Nephron progenitor cell (in vitro differentiated cells): ENCODE results near the gene LIMS2.

ENCODE experiments used
- DNase-seq: peaks from one replicate; pipeline ENCODE4 v3.0.0; 2021
- H3K27ac Mint-ChIP-seq: 2 replicates; pipeline ENCODE4 v1.8.0; 2021; ENCODE audit warnings: mild to moderate bottlenecking, moderate library complexity, mixed read lengths
- H3K27me3 Mint-ChIP-seq: 2 replicates; pipeline ENCODE4 v1.8.0; 2021; ENCODE audit warnings: mild to moderate bottlenecking, low read depth, mixed read lengths; ENCODE audit not compliant: poor library complexity
- H3K36me3 Mint-ChIP-seq: 2 replicates; pipeline ENCODE4 v1.8.0; 2021; ENCODE audit warnings: low read depth, mixed read lengths
- H3K4me1 Mint-ChIP-seq: 2 replicates; pipeline ENCODE4 v1.8.0; 2021; ENCODE audit warnings: mixed read lengths
- H3K4me3 Mint-ChIP-seq: 2 replicates; pipeline ENCODE4 v1.8.0; 2021; ENCODE audit warnings: mild to moderate bottlenecking, moderate library complexity, mixed read lengths
- H3K9me3 Mint-ChIP-seq: 2 replicates; pipeline ENCODE4 v1.8.0; 2021; ENCODE audit warnings: mild to moderate bottlenecking, moderate library complexity, mixed read lengths
- TF ChIP-seq, protein P1 (sequence below): fragments of 200-600 bp; sonication (generic); IDR thresholded peaks from 2 replicates; pipeline ENCODE4 v1.5.0; 2021; ENCODE audit warnings: antibody characterized with exemption

The LIMS2 gene

DNA sequence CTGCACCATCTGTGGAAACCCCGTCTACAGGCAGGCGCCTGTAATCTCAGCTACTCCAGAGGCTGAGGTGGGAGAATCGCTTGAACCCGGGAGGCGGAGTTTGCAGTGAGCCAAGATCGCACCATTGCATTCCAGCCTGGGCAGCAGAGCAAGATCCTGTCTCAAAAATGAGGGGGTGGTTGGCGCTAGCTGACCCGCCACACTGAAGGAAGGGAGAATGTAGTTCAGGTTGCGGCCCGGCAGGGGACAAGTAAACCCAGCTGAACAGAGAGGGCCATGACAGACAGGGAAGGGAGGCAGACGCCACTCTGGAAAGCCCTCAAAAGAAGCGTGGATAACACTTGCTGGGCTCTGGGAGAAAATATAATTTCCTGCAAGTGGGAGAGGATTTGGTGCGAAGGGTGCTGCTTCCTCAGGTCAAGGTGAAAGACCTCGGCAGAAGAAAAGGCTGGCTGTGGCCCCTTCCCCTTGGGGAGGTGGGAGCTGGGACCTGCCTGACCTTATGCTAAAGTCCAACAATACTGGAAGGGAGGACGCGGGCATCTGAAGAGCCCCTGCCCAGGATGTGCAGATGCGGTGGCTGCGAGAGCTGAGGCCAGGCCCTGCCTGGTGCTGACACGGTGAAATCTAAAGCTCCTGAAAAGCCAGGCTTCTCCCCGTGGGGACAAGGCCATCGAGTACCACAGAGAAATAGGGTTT lies 22.3 kb upstream of the LIMS2 start:
- no peaks in the 10 kb centered on the region for H3K9me3 Mint-ChIP-seq
- no peak overlapping the region for H3K4me3 Mint-ChIP-seq
- H3K36me3 Mint-ChIP-seq = peaks cover 6% of the 10 kb centered on the region
- H3K4me1 Mint-ChIP-seq = peaks cover 19% of the 10 kb centered on the region
- H3K27me3 Mint-ChIP-seq = peaks cover 16% of the 10 kb centered on the region
- DNase-seq = no peak
- H3K27ac Mint-ChIP-seq = no peak overlapping the region
- TF ChIP-seq, protein P1, sequence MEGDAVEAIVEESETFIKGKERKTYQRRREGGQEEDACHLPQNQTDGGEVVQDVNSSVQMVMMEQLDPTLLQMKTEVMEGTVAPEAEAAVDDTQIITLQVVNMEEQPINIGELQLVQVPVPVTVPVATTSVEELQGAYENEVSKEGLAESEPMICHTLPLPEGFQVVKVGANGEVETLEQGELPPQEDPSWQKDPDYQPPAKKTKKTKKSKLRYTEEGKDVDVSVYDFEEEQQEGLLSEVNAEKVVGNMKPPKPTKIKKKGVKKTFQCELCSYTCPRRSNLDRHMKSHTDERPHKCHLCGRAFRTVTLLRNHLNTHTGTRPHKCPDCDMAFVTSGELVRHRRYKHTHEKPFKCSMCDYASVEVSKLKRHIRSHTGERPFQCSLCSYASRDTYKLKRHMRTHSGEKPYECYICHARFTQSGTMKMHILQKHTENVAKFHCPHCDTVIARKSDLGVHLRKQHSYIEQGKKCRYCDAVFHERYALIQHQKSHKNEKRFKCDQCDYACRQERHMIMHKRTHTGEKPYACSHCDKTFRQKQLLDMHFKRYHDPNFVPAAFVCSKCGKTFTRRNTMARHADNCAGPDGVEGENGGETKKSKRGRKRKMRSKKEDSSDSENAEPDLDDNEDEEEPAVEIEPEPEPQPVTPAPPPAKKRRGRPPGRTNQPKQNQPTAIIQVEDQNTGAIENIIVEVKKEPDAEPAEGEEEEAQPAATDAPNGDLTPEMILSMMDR = no peak

DNA sequence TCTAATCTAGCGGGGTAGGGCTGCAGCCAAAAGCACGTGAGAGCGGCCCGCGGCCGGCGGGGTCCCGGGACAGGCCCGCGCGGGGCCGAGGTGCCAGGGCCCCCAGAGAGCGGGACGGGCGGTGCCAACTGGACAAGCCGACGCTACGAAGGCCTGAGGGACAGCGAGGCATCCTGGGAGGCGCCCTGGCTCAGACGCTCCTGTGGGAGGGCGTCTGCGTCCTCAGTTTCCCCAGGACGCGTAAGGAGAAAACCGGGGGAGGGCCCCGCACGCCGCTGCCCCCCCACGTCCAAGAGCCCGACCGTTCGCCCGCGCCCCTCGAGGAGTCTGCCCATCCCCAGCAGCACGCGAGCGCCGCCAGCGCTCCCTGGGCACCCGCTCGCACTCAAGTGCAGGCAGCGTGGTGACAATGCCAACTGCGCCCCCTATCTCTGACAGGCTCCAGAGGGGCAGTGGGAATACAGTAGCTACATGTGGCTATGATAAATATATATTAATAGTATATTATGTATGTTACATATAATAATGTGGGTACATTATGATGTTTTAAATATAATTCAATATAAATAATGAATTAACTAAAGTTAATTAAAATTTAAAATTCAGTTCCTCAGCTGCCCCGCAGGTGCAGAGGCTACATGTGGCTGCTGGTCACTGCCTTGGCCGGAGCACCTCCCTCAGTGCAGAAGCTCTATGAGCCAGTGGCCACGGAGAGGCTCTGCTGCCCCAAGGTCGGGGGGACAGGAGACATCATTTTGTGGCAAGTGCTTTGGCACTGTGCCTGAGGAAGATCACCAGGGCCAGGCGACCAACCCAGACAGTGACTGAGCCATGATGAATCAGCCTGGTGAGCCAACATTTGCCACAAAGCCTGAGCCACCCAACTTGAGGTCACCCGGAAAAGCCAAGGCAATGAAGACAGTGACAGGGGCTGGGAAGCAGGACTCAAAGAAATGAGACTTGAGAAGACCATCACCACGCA lies 20.5 kb upstream of the LIMS2 start:
- H3K27me3 Mint-ChIP-seq = peaks cover 25% of the 10 kb centered on the region
- peaks cover 18% of the 10 kb centered on the region for H3K9me3 Mint-ChIP-seq
- DNase-seq = peak; percentile 53
- TF ChIP-seq, protein P1 = peak; percentile 39
- no peak overlapping the region for H3K4me3 Mint-ChIP-seq
- H3K4me1 Mint-ChIP-seq = peaks cover 8% of the 10 kb centered on the region
- no peak overlapping the region for H3K27ac Mint-ChIP-seq
- peaks cover 8% of the 10 kb centered on the region for H3K36me3 Mint-ChIP-seq

DNA sequence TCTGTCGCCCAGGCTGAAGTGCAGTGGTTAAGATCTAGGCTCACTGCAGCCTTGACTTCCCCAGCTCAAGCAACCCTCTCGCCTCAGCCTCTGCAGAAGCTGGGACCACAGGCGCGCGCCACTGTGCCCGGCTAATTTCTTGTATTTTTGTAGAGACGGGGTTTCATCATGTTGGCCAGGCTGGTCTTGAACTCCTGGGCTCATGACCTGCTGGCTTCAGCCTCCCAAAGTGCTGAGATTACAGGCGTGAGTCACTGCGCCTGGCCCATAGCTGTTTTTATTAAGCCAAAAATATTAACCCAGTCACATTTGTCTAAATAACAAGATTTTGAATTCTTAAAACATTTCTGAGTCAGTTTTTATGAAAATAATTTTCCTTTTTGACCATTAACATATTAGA lies 19.7 kb upstream of the LIMS2 start:
- peaks cover 11% of the 10 kb centered on the region for H3K36me3 Mint-ChIP-seq
- no peak overlapping the region for H3K4me3 Mint-ChIP-seq
- H3K27ac Mint-ChIP-seq = no peak overlapping the region
- peaks cover 24% of the 10 kb centered on the region for H3K9me3 Mint-ChIP-seq
- peaks cover under 1% of the 10 kb centered on the region for H3K4me1 Mint-ChIP-seq
- TF ChIP-seq, protein P1 = no peak
- DNase-seq = no peak
- peaks cover 25% of the 10 kb centered on the region for H3K27me3 Mint-ChIP-seq

DNA sequence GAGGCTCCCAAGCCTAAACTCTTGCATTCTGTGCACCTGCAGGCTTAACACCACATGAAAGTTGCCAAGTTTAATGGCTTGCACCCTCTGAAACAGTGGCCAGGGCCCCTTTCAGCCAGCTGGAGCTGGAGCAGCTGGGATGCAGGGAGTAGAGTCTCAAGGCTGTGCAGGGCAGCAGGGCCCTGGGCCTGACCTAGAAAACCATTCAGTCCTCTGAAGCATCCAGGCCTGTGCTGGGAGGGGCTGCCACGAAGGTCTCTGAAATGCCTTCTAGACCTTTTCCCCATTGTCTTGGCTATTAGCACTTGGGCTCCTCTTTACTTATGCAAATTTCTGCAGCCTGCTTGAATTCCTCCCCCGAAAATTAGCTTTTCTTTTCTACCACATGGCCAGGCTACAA lies 15.4 kb upstream of the LIMS2 start:
- Mint-ChIP-seq H3K27ac (no peak overlapping the region), H3K4me1 (no peaks in the 10 kb centered on the region), H3K27me3 (peaks cover 27% of the 10 kb centered on the region), H3K36me3 (peaks cover 12% of the 10 kb centered on the region), H3K4me3 (no peak overlapping the region), H3K9me3 (peaks cover 44% of the 10 kb centered on the region)
- DNase-seq = no peak
- TF ChIP-seq, protein P1 = no peak

GRCh38 chr2:127688405-127688804 lies 13.1 kb upstream of the LIMS2 start:
- no peak overlapping the region for H3K4me3 Mint-ChIP-seq
- no peaks in the 10 kb centered on the region for H3K4me1 Mint-ChIP-seq
- peaks cover 31% of the 10 kb centered on the region for H3K27me3 Mint-ChIP-seq
- H3K9me3 Mint-ChIP-seq = peaks cover 44% of the 10 kb centered on the region
- TF ChIP-seq, protein P1 = no peak
- H3K36me3 Mint-ChIP-seq = peaks cover 12% of the 10 kb centered on the region
- DNase-seq = no peak
- no peak overlapping the region for H3K27ac Mint-ChIP-seq
